DMS53 (cell line): ENCODE results near the gene RAB4A.

Experiments used
- DNase-seq: peaks from one replicate; lab custom pipeline; 2025; lab: John Stamatoyannopoulos, UW

The RAB4A gene

GRCh38 chr1:229339086-229339485 is 68.2 kb downstream of the RAB4A start:
- DNase-seq = no peak

- no peak for DNase-seq
Measured at GRCh38 chr1:229339520-229339919, 68.6 kb downstream of the RAB4A start.

GRCh38 chr1:229340496-229340895 is 69.6 kb downstream of the RAB4A start:
- DNase-seq = no peak

GRCh38 chr1:229341774-229342655 is 71.1 kb downstream of the RAB4A start:
- peak; percentile 92 for DNase-seq

- peak; percentile 84 for DNase-seq
Measured at GRCh38 chr1:229342656-229343569, 72.0 kb downstream of the RAB4A start, which contains the start of gene CCSAP. TSS of gene CCSAP (minus strand) at chr1:229343047. CDS start at chr1:229342465, 582 bp downstream.

- DNase-seq = peak; percentile 26
Measured at GRCh38 chr1:229344139-229344538, 73.2 kb downstream of the RAB4A start.

- no peak for DNase-seq
Measured at GRCh38 chr1:229344937-229345684, 74.2 kb downstream of the RAB4A start.

GRCh38 chr1:229347528-229347927 is 76.6 kb downstream of the RAB4A start:
- no peak for DNase-seq

- DNase-seq = no peak
Measured at GRCh38 chr1:229349463-229350385, 78.8 kb downstream of the RAB4A start.

- no peak for DNase-seq
Measured at GRCh38 chr1:229352975-229353374, 82.1 kb downstream of the RAB4A start.

- DNase-seq = no peak
Measured at GRCh38 chr1:229354226-229354625, 83.3 kb downstream of the RAB4A start.
